GM19467 (cell line): Measurements from ENCODE around the gene RBM20.
A peak's percentile ranks its signal among the peaks of the same experiment; 100 is the strongest.

Source experiments
- ATAC-seq: cut with Tn5 transposase; IDR thresholded peaks from one replicate; pipeline ENCODE4 v1.9.1; 2021; ENCODE audit warnings: mild to moderate bottlenecking, moderate library complexity; ENCODE audit not compliant: unreplicated experiment

The RBM20 gene

DNA sequence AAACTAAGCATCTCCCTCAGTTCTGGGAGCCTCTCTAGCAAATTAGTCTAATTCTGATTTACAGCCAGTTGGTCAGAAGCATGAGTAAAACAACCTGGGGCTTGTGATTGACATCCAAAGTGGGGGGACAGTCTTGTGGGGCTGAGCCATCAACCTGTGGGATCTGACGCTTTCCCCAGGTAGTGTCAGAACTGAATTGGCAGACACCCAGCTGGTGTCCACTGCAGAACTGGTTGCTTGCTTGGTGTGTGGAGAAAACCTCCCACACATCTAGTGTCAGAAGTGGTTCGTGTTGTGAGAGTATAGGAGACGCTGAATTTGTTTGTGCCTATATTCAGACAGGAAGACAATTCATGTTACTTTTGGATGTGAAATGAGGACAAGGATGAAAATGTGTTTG, 135.4 kb downstream of the RBM20 start:
- no peak for ATAC-seq

GRCh38 chr10:110780704-110781103, 136.6 kb downstream of the RBM20 start:
- no peak for ATAC-seq

DNA sequence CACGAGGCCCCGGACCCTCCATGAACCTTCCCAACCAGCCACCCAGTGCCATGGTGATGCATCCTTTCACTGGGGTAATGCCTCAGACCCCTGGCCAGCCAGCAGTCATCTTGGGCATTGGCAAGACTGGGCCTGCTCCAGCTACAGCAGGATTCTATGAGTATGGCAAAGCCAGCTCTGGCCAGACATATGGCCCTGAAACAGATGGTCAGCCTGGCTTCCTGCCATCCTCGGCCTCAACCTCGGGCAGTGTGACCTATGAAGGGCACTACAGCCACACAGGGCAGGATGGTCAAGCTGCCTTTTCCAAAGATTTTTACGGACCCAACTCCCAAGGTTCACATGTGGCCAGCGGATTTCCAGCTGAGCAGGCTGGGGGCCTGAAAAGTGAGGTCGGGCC, 137.0 kb downstream of the RBM20 start:
- ATAC-seq = no peak

- ATAC-seq = no peak
These were observed 138.5 kb downstream of the RBM20 start for GRCh38 chr10:110782616-110783015.

- ATAC-seq = no peak
These were observed 139.5 kb downstream of the RBM20 start for GRCh38 chr10:110783509-110784107.

- no peak for ATAC-seq
These were observed 140.1 kb downstream of the RBM20 start for GRCh38 chr10:110784198-110784597.

DNA sequence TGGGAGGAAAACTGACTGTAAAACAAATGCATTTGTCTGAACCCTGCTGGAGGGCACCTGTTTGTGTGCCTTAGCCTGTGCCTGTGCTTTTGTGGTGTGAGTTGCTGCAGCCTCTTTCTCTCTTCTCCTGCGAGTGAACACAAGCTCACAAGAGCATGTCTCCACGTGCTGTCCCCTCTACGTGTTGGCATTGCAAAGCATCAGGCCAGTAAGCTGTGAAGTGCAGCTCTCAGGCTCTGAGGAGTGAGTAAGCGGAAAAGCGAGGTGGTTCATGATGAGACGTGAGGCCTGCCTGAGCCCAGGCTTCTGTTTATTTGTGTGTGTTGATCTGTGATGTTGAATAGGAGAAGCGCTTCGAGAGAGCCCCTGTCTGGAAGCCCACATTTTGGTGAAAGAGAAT, 142.0 kb downstream of the RBM20 start:
- no peak for ATAC-seq

DNA sequence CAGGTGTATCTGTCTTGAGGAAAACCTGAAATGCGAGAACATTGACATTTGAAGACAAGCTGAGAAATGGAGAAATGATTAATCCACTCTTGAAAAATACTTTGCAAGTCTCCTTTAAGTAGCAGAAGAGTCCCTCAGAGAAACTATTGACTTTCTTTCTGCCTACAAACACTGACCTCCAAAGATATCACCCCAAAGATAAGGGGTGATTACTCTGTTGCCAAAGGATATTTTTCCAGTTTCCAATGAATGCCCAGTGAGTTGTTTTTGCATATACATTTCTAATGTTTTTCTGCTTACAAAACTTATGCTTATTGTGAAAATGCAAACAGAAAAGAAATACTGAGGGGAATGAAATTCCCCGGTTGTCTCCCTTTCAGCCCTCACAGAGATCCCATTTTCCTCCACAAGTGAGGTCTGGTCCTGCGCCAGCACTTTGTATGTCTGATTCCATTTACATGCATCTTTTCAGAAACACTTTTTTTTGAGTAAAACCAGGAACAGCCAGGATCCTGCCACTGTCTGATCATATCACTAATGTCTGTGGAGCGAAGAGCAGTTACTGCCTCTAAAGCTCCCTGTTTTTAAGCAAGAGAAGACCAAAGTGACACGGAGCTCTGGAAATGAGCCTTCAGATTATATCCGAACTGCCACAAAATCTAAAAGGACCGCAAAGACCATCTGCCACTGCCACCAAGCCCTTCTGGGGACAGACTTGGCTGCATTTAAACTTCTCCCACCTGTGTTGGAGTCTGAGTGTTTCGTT, 144.7 kb downstream of the RBM20 start:
- ATAC-seq = no peak

GRCh38 chr10:110789604-110790433, 145.7 kb downstream of the RBM20 start:
- no peak for ATAC-seq

GRCh38 chr10:110790913-110791506, 146.9 kb downstream of the RBM20 start:
- no peak for ATAC-seq

DNA sequence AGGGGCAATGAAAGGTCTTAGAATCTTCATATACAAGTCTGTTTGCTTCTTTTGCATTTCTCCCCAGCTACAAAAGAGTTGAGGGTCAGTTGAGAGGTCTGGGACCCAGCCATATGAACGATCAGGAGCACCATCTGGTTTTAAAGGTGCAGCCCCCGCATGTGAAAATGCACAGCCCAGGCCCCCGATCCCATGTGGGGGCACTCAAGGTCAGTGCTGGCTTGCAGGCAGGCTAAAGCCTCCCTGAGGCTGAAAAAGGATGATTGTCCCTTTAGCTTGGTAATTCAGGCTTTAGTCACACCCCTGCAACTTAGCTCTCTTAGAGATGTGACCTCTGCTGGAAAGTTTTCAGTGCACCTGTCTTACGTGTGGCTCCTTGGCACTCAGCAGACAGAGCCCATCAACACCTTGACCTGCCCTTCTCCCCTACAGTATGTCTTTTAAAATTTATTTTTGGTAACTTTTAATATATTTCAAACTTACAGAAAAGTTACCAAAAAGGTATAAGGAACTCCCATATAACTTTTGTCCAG, 147.5 kb downstream of the RBM20 start:
- ATAC-seq = no peak

DNA sequence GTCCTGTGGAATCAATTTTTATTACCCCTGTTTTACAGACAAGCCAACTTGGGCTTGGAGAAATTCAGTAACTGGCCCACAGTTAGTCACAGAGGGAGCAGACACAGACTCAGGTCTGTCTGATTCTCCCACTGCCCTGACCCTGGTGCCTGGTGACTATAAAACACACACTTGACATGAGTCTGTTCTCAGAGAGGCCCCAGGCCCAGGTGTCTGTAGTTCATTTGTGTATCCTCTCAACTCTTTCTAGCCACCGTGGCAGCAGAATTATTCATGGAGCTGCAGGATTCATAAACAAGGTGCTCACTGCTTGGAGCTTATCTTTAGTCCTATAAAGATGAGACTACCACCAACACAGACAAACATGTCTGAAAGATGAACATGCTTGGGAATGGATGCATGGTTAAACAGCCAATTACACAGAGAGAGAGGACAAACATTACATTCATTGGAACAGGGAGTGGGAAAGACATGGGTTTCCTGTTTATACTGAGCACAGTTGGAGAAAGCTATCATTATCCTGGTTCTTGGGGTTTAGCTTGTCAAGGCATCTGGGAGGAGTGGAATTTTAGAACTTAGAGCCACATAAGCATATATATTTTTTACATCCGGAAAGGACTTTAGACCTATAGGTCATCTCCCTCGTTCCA, 148.5 kb downstream of the RBM20 start:
- ATAC-seq = no peak

DNA sequence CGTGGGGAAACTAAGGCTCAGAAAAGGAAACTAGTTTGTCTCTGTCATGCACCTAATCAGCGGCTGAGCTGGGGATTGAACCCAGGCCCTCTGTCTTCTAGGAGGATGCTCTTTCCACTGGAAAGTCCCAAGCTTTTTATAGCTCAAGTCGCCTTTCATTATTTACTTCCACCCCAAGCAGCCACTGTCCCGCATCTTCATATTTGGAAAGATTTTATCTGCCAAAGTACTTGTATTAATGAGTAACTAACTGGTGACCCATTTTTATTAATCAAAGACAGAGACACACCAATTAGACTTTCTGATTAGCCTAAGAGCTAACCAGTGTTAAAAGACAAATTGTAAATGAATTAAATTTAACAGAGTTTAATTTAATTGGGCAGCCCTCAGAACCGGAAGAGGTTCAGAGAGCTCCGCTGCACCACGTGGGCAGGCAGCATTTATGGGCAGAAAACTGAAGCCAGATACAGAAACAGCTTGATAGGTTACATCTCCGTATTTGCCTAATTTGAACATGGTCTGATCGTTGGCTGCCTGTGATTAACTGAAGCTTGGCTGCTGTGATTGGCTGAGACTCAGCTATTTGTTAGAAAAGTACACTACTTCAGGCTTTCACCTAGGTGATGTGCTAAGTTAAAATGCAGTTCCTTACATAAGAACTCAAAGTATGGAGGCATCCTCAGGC, 149.1 kb downstream of the RBM20 start:
- no peak for ATAC-seq

GRCh38 chr10:110793886-110794285, 149.8 kb downstream of the RBM20 start:
- no peak for ATAC-seq

GRCh38 chr10:110794808-110795207, 150.7 kb downstream of the RBM20 start:
- no peak for ATAC-seq

DNA sequence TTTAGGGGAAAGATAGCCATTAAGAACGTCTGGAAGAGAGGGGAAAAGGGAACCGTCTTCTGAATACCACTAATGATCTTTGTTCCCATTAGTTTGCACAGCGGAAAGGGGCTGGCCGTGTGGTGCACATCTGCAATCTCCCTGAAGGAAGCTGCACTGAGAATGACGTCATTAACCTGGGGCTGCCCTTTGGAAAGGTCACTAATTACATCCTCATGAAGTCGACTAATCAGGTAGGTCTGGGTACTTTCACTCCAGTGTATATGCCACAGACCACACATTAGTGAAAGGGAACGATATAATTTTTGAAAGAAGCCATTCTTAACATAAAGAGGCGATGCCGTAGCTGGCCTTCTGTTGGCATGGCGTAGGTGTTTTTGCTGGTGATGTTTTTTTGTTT, 153.3 kb downstream of the RBM20 start:
- no peak for ATAC-seq

DNA sequence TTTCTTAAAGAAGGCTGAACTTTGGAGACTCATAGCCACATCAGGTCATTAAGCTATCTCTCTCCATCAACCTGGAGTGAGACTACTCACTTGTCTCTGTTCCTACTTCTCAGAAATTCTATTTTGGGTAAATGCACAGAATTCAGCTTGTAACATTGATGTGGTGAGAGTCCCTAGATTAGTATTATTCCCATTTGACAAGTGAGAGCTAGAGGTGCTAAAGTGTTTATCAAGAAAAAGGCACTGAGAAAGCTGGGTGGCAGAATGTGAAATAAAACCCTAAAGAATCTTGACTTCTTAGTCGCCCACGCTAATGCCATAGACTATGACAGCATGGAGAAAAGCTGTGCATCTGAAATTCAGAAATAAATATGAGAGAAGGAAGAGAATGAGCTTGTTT, 154.2 kb downstream of the RBM20 start:
- no peak for ATAC-seq

GRCh38 chr10:110802090-110802489, 158.0 kb downstream of the RBM20 start:
- no peak for ATAC-seq

GRCh38 chr10:110802551-110803238, 158.6 kb downstream of the RBM20 start:
- peak; percentile 73 for ATAC-seq
